IgD-negative memory B cell (primary cell): ENCODE results near the gene PRSS57. TPM values are rescaled to one million over a fixed set of nuclear protein-coding genes. Genes with fewer than 3 reads are reported as not detected.

ENCODE experiments used
- H3K27ac Mint-ChIP-seq, 3 donors: one replicate each; pipeline ENCODE4 v1.8.0; 2020 to 2022; ENCODE audit warnings: mild to moderate bottlenecking in 3 of 3, mixed read lengths in 3 of 3, moderate library complexity in 1 of 3
- H3K27me3 Mint-ChIP-seq: one replicate; pipeline ENCODE4 v1.8.0; 2021; ENCODE audit warnings: mixed read lengths
- H3K36me3 Mint-ChIP-seq: one replicate; pipeline ENCODE4 v1.8.0; 2020; ENCODE audit warnings: mild to moderate bottlenecking, mixed read lengths
- H3K4me1 Mint-ChIP-seq, 3 donors: one replicate each; pipeline ENCODE4 v1.8.0; 2020 to 2022; ENCODE audit warnings: mixed read lengths in 3 of 3, mild to moderate bottlenecking in 1 of 3
- H3K4me3 Mint-ChIP-seq, 4 donors: one replicate each; pipeline ENCODE4 v1.8.0; 2020 to 2022; ENCODE audit warnings: mild to moderate bottlenecking in 4 of 4, mixed read lengths in 4 of 4, moderate library complexity in 3 of 4
- H3K9me3 Mint-ChIP-seq, 3 donors: one replicate each; pipeline ENCODE4 v1.8.0; 2020 to 2021; ENCODE audit warnings: mixed read lengths in 3 of 3, mild to moderate bottlenecking in 1 of 3
- polyA plus RNA-seq: library from polyadenylated mRNA; unstranded; fragments of 300-500 nt; fragmentation: Illumina TruSeq; gene quantifications from one replicate; pipeline ENCODE4 v1.2.3, GENCODE V29; 2021

PRSS57 gene
- polyA plus RNA-seq, 1 donor from 2014 or later: not detected

- H3K36me3 Mint-ChIP-seq: peaks cover 5% of the 10 kb centered on the region
- H3K9me3 Mint-ChIP-seq: no peaks in the 10 kb centered on the region
- peak overlapping the region; percentile 96 to 100 (median 98) for H3K27ac Mint-ChIP-seq
- no peaks in the 10 kb centered on the region for H3K27me3 Mint-ChIP-seq
- H3K4me1 Mint-ChIP-seq: peaks cover 18 to 19% (median 19%) of the 10 kb centered on the region in 3 donors
- peak overlapping the region; percentile 92 to 100 (median 95) for H3K4me3 Mint-ChIP-seq
Observed at GRCh38 chr19:658916-659839, 36.1 kb downstream of the PRSS57 start.

DNA sequence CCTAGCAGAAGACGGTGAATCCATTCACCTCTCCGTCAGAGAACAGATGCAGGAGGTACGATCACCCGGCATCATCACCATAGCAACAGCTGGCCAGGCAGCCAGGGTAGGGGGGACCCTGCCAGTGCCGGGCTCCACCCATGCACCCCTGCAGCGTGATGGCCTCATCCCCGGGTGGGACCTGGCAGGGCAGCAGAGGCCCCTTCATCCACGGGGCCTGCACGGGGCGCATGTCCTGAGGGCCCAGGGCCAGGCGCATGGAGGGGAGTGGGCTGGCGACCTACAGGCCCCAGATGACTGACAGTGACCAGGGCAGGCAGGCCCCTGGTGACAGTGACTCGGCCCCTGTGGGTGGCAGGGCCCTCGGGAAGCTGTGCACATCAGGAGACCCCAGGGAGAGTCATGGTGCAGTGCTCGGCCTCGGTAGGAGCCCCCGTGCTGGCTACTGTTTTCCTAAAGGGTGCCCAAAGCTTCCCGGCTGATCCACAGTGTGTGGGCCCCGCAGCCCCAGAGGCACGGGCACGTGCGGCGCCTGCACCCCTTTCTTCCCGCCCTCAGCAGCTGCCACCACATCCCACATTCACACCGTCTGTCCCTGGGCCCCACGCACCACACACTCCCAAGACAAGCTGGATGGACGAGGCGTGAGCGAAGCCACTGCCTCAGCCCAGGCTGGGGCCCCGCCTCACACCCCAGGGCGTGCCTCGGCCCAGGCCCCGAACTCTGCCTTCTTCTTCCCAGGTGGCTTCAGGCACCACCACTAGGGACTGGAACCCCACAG lies 37.0 kb downstream of the PRSS57 start:
- H3K4me1 Mint-ChIP-seq: peaks cover 16 to 21% (median 18%) of the 10 kb centered on the region in 3 donors
- H3K4me3 Mint-ChIP-seq: peak overlapping the region in 3 of 4 donors; percentile 82 to 94 (median 92)
- no peaks in the 10 kb centered on the region for H3K9me3 Mint-ChIP-seq
- no peaks in the 10 kb centered on the region for H3K27me3 Mint-ChIP-seq
- H3K36me3 Mint-ChIP-seq: peaks cover 5% of the 10 kb centered on the region
- H3K27ac Mint-ChIP-seq: peak overlapping the region in 2 of 3 donors; percentile 96 to 100

DNA sequence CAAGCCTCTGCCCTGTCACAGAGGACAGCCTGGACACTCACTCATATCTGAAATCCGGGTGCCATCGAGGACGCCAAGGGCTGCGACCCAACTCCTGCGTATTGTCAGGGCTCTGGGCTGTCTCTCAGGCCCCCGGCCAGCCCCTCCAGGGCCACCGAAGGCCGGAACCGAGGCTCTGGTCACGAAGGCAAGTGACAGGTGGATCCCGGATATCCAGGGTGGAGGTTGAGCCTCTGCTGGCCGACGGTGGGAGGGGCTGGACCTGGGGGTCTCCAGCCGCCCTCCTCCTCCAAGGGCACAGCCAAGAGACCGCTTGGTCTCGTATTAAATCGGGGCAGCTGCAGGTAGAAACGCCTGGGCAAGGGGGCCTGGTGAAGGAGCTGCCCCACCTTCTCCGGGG lies 37.6 kb downstream of the PRSS57 start:
- H3K27me3 Mint-ChIP-seq: no peaks in the 10 kb centered on the region
- peak overlapping the region in 2 of 4 donors; percentile 48 to 77 for H3K4me3 Mint-ChIP-seq
- H3K36me3 Mint-ChIP-seq: peaks cover 5% of the 10 kb centered on the region
- peak overlapping the region in 2 of 3 donors; percentile 43 to 100 for H3K27ac Mint-ChIP-seq
- peaks cover 16 to 21% (median 18%) of the 10 kb centered on the region in 3 donors for H3K4me1 Mint-ChIP-seq
- H3K9me3 Mint-ChIP-seq: no peaks in the 10 kb centered on the region

DNA sequence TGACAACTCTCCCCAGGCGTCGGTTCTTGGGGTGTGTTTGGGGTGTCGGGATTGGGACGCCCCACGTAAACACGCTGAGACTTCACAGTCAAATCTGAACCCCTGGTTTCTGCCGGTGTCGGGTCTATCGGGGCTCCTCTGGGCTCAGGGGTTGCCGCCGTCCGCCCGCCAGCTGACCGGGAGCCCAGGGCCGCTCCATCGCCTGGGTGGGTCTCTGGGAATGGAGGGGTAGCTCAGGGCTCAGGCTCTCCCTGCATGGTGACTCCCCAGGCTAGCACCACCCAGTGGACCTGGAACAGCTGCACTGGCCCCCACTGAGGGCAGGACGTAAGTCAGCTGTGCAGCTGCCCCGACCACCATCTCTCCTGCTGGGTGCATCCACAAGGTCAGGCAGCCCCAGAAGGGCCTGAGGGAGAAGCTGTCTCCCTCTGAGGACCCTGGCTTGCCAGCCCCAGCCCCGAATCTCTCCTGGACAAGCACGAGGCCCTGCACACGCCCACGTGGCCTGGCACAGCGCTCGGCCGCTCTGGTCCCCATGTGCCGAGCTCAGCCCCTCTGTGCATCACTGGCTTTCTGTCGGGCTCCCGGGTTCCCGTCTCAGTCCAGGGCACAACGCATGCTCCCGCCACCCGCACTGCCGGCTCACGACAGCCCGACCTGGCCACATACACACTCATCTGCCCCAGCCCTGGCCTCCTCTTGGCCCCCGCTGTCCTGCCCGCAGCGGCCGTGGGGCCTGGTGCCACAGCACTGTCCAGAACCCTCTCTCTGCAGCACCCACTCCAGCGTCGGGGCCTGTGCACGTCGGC lies 38.3 kb downstream of the PRSS57 start:
- Mint-ChIP-seq H3K27ac (peak overlapping the region; percentile 39 to 100 (median 43)), H3K27me3 (no peaks in the 10 kb centered on the region), H3K4me1 (peaks cover 16 to 21% (median 18%) of the 10 kb centered on the region in 3 donors), H3K9me3 (no peaks in the 10 kb centered on the region), H3K36me3 (peaks cover 5% of the 10 kb centered on the region), H3K4me3 (peak overlapping the region in 3 of 4 donors; percentile 48 to 93 (median 54))

- Mint-ChIP-seq H3K27me3 (no peaks in the 10 kb centered on the region), H3K36me3 (peaks cover 4% of the 10 kb centered on the region), H3K9me3 (no peaks in the 10 kb centered on the region), H3K4me3 (peak overlapping the region in 2 of 4 donors; percentile 28 to 76), H3K27ac (peak overlapping the region in 2 of 3 donors; percentile 84 to 86), H3K4me1 (peaks cover 12 to 21% (median 16%) of the 10 kb centered on the region in 3 donors)
Observed at GRCh38 chr19:655691-656090, 39.6 kb downstream of the PRSS57 start.

GRCh38 chr19:653425-653824 lies 41.8 kb downstream of the PRSS57 start:
- H3K9me3 Mint-ChIP-seq: no peaks in the 10 kb centered on the region
- peaks cover 1% of the 10 kb centered on the region for H3K36me3 Mint-ChIP-seq
- H3K27ac Mint-ChIP-seq: peak overlapping the region in 1 of 3 donors; percentile 9
- no peaks in the 10 kb centered on the region for H3K27me3 Mint-ChIP-seq
- no peak overlapping the region for H3K4me3 Mint-ChIP-seq
- H3K4me1 Mint-ChIP-seq: peaks cover 0 to 11% (median 10%) of the 10 kb centered on the region in 3 donors

DNA sequence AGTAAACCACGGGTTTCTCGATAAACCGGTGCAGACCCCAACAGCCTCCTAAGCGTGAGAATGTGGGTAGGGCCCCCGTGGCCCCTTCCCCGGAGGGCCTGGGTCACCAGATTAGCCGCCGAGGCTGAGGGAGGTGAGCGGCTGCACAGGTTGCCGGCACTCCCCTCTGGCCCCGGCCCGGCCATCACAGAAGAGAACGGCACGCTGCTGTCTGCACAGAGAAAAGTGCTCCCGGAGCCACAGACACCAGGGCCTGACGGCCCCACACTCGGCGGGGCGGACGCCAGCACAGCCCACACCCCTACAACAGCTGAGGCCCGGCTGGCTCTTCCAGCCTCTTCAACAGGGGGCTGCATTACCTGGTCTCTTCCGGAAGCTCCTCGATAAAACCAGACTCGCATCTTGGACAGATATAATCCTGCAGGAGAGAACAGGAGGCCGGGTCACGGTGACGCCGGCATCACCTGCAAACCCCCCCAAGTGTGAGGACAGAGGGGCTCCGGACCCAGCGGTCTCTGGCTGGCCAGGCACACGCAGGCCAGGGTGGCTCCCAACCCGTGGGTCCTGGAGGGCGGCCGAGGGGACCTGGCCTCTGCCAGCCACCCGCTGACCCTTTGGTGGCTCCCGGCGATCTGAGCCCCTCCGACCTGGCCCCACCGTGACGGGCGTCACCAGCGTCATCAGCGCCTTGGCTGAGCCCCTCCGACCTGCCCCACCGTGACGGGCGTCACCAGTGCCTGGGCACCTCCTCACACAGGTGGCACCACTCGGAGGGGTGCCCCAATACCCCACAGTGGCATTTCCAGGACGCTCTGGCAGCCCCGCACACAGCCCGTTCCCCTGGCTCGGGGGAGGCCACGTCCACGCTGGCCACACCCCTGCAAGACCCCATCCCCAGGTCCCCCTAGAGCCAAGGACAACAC lies 42.5 kb downstream of the PRSS57 start:
- H3K4me1 Mint-ChIP-seq: peaks cover 0 to 11% (median 10%) of the 10 kb centered on the region in 3 donors
- H3K27ac Mint-ChIP-seq: no peak overlapping the region
- H3K27me3 Mint-ChIP-seq: no peaks in the 10 kb centered on the region

GRCh38 chr19:651991-652390 lies 43.3 kb downstream of the PRSS57 start:
- peaks cover 3% of the 10 kb centered on the region for H3K36me3 Mint-ChIP-seq
- H3K4me3 Mint-ChIP-seq: no peak overlapping the region
- peaks cover 0 to 8% (median 7%) of the 10 kb centered on the region in 3 donors for H3K4me1 Mint-ChIP-seq
- H3K27me3 Mint-ChIP-seq: no peaks in the 10 kb centered on the region
- H3K9me3 Mint-ChIP-seq: no peaks in the 10 kb centered on the region
- H3K27ac Mint-ChIP-seq: no peak overlapping the region

More for the DNA sequence above, 42.5 kb downstream of the PRSS57 start:
- Mint-ChIP-seq H3K36me3 (peaks cover 3% of the 10 kb centered on the region), H3K4me3 (no peak overlapping the region), H3K9me3 (no peaks in the 10 kb centered on the region)

GRCh38 chr19:651114-651818 lies 44.0 kb downstream of the PRSS57 start:
- peaks cover 0 to 4% (median 4%) of the 10 kb centered on the region in 3 donors for H3K4me1 Mint-ChIP-seq
- H3K4me3 Mint-ChIP-seq: peak overlapping the region in 1 of 4 donors; percentile 68
- H3K36me3 Mint-ChIP-seq: peaks cover 3% of the 10 kb centered on the region
- no peak overlapping the region for H3K27ac Mint-ChIP-seq
- H3K27me3 Mint-ChIP-seq: no peaks in the 10 kb centered on the region
- H3K9me3 Mint-ChIP-seq: no peaks in the 10 kb centered on the region

DNA sequence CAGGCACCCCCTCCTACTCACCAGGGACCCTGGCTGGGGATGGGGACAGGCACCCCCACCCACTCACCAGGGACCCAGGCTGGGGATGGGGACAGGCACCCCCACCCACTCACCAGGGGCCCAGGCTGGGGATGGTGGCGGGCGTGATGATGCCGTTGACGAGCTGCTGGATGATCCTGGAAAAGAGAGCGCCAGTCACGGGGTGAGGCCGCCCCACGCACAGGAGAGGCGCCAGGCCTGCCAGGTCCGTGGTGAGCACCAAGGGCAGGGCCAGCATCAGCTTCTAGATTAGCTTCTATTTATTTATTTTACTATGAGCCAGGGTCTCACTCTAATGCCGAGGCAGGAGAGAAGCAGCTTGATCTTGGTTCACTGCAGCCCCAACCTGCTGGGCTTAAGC lies 45.1 kb downstream of the PRSS57 start:
- Mint-ChIP-seq H3K9me3 (no peaks in the 10 kb centered on the region), H3K27ac (peak overlapping the region in 1 of 3 donors; percentile 64), H3K36me3 (peaks cover 6% of the 10 kb centered on the region), H3K4me1 (peaks cover 0 to 4% (median 2%) of the 10 kb centered on the region in 3 donors), H3K27me3 (no peaks in the 10 kb centered on the region), H3K4me3 (no peak overlapping the region)

GRCh38 chr19:648904-649801 lies 46.1 kb downstream of the PRSS57 start:
- Mint-ChIP-seq H3K27me3 (no peaks in the 10 kb centered on the region), H3K4me3 (peak overlapping the region in 1 of 4 donors; percentile 49), H3K9me3 (no peaks in the 10 kb centered on the region), H3K4me1 (peaks cover 0 to 7% (median 6%) of the 10 kb centered on the region in 3 donors), H3K27ac (peak overlapping the region in 1 of 3 donors; percentile 10), H3K36me3 (peaks cover 4% of the 10 kb centered on the region)

GRCh38 chr19:648305-648704 lies 46.9 kb downstream of the PRSS57 start:
- H3K4me3 Mint-ChIP-seq: no peak overlapping the region
- H3K27me3 Mint-ChIP-seq: no peaks in the 10 kb centered on the region
- no peaks in the 10 kb centered on the region for H3K9me3 Mint-ChIP-seq
- H3K27ac Mint-ChIP-seq: peak overlapping the region in 2 of 3 donors; percentile 10 to 69
- peaks cover 0 to 6% (median 6%) of the 10 kb centered on the region in 3 donors for H3K4me1 Mint-ChIP-seq
- H3K36me3 Mint-ChIP-seq: peaks cover 4% of the 10 kb centered on the region
